ENCODE measurements around the gene POU2F1. TPM values are rescaled to one million over a fixed set of nuclear protein-coding genes. Genes with fewer than 3 reads are reported as not detected.

The POU2F1 gene
- total and polyA plus RNA-seq, 8 donors, result 1.2 to 36.2 (median 7.7) TPM

DNA sequence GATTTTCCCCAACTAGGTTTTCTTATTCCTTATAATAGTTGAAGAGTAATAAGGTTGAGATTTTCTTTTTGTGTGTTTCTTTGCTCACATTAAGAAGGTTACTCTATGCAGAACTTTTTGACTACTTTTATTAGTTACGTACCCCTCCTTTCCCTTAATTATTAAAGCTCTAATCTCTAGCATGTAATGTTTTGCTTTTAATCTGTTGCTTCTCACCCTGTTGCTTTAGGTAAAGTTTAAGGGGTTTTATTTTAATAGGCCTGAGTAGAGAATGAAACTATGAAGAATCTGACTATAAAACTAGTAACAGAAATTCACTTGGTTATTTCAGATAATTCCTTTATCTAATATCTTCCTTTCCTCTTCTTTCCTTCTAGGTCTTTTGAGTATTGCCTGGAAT lies 53.4 kb downstream of the POU2F1 start:
- Histone ChIP-seq H3K36me3 (no peaks in the 10 kb centered on the region), H3K9me3 (no peaks in the 10 kb centered on the region), H3K4me3 (no peak overlapping the region), H3K27me3 (no peaks in the 10 kb centered on the region), H3K4me1 (peaks cover 12 to 50% (median 22%) of the 10 kb centered on the region in 4 donors), H3K27ac (no peak overlapping the region)
- TF ChIP-seq POLR2A (IDR thresholded peaks at IDR 0.05) (no peak), POLR2AphosphoS5 (IDR thresholded peaks at IDR 0.05) (no peak), EP300 (IDR thresholded peaks at IDR 0.05) (no peak)
- TF ChIP-seq, protein P1, sequence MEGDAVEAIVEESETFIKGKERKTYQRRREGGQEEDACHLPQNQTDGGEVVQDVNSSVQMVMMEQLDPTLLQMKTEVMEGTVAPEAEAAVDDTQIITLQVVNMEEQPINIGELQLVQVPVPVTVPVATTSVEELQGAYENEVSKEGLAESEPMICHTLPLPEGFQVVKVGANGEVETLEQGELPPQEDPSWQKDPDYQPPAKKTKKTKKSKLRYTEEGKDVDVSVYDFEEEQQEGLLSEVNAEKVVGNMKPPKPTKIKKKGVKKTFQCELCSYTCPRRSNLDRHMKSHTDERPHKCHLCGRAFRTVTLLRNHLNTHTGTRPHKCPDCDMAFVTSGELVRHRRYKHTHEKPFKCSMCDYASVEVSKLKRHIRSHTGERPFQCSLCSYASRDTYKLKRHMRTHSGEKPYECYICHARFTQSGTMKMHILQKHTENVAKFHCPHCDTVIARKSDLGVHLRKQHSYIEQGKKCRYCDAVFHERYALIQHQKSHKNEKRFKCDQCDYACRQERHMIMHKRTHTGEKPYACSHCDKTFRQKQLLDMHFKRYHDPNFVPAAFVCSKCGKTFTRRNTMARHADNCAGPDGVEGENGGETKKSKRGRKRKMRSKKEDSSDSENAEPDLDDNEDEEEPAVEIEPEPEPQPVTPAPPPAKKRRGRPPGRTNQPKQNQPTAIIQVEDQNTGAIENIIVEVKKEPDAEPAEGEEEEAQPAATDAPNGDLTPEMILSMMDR (IDR thresholded peaks at IDR 0.05), result no peak
- intact Hi-C loops (cut with DNase I; ENCODE audit: low total_unique reads), result no loop called here
- 83 to 100% (median 94%) methylated on average over 1 of the region's 1 CpG for WGBS, 5 donors
- no peak for DNase-seq

DNA sequence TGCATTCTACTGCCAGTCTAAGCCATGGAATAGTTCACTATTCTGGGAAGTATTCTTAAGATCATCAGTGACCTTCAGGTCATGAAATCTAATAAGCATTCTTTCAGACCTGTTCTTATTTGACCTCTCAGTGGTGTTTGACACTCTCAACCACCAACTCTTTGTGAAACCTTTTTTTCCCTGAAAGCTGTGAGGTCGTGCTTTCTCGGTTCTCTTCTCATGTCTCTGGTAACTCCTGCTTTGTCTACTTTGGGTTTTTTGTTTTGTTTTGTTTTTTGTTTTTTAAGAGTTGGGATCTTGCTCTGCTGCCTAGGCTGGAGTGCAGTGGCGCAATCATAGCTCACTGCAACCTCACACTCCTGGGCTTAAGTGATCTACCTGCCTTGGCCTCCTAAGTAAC lies 56.3 kb downstream of the POU2F1 start:
- H3K36me3 ChIP-seq, result no peaks in the 10 kb centered on the region
- H3K4me3 ChIP-seq, result no peak overlapping the region
- no peak overlapping the region for H3K27ac ChIP-seq
- WGBS, 5 donors, result 82 to 97% (median 95%) methylated on average over 3 of the region's 3 CpGs
- no peak for DNase-seq
- intact Hi-C loops (cut with DNase I; ENCODE audit: low total_unique reads), result no loop called here
- no peaks in the 10 kb centered on the region for H3K27me3 ChIP-seq
- no peaks in the 10 kb centered on the region for H3K9me3 ChIP-seq
- TF ChIP-seq POLR2A (IDR thresholded peaks at IDR 0.05) (no peak), EP300 (IDR thresholded peaks at IDR 0.05) (no peak), POLR2AphosphoS5 (IDR thresholded peaks at IDR 0.05) (no peak)
- TF ChIP-seq, protein P1 (IDR thresholded peaks at IDR 0.05), result no peak
- H3K4me1 ChIP-seq, result peaks cover 12 to 28% (median 19%) of the 10 kb centered on the region in 4 donors

DNA sequence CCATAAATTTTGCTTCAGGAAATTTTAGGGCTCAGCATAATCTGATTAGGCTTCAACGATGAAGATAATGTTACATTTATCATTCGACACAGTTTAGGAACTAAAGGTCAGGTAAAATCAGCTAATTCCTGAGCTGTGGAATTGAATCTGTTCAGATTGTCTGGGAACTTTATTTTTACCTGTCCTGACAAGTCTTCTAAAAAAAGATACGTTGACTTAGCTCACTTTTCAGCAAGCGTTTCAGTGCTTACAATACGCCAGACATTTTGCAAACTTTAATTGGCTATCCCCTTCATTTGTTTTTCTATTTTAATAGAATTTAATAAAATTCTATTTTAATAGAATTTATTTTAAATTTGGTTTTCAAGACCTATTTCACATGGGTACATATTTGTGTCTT lies 57.8 kb downstream of the POU2F1 start:
- peaks cover 1 to 25% (median 13%) of the 10 kb centered on the region in 4 donors for H3K4me1 ChIP-seq
- H3K27me3 ChIP-seq, result no peaks in the 10 kb centered on the region
- no peak overlapping the region for H3K27ac ChIP-seq
- no peak for DNase-seq
- no peaks in the 10 kb centered on the region for H3K9me3 ChIP-seq
- H3K36me3 ChIP-seq, result no peaks in the 10 kb centered on the region
- TF ChIP-seq, protein P1 (IDR thresholded peaks at IDR 0.05), result no peak
- TF ChIP-seq POLR2AphosphoS5 (IDR thresholded peaks at IDR 0.05), result no peak
- no peak for TF ChIP-seq EP300 (IDR thresholded peaks at IDR 0.05)
- no peak for TF ChIP-seq POLR2A (IDR thresholded peaks at IDR 0.05)
- H3K4me3 ChIP-seq, result no peak overlapping the region
- intact Hi-C loops (cut with DNase I; ENCODE audit: low total_unique reads), result no loop called here
- 84 to 93% (median 89%) methylated on average over 5 of the region's 5 CpGs for WGBS, 5 donors

DNA sequence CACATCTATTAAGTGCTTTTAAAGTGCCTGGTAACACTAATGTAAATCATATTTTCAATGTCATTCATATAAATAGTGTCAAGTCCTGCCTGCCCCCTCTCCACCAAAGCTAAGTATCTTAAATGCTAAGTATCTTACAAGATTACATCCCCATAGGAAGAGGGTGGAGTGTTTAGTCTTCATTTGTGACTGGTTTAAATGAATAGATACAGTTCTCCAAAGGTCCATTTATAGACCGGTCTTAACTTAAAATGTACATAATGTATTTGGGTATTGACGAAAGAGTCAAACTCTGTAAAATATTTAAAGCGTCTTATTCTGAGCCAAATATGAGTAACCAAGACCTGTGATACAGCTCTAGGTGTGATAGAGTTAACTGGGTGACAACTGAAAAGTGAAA lies 60.2 kb downstream of the POU2F1 start:
- H3K4me1 ChIP-seq, result peaks cover 0 to 13% (median 6%) of the 10 kb centered on the region in 4 donors
- no peaks in the 10 kb centered on the region for H3K9me3 ChIP-seq
- no peak overlapping the region for H3K27ac ChIP-seq
- H3K4me3 ChIP-seq, result no peak overlapping the region
- WGBS, 5 donors, result 92 to 100% (median 95%) methylated on average over 3 of the region's 3 CpGs
- intact Hi-C loops (cut with DNase I; ENCODE audit: low total_unique reads), result no loop called here
- no peak for DNase-seq
- no peak for TF ChIP-seq POLR2AphosphoS5 (IDR thresholded peaks at IDR 0.05)
- TF ChIP-seq, protein P1 (IDR thresholded peaks at IDR 0.05), result no peak
- no peak for TF ChIP-seq POLR2A (IDR thresholded peaks at IDR 0.05)
- TF ChIP-seq EP300 (IDR thresholded peaks at IDR 0.05), result no peak
- no peaks in the 10 kb centered on the region for H3K36me3 ChIP-seq
- H3K27me3 ChIP-seq, result no peaks in the 10 kb centered on the region

Measured in stomach (tissue), 9 donors.